Measurements from ENCODE around the gene CES4A. TPM values are rescaled to one million over a fixed set of nuclear protein-coding genes. Genes with fewer than 3 reads are reported as not detected.

The CES4A gene
- polyA plus RNA-seq, 1 of the 3 experiments (the other 2 are of a cell fraction), result 7.3 TPM

GRCh38 chr16:66944054-66944441 is 44.3 kb upstream of the CES4A start:
- H2AFZ ChIP-seq (ENCODE audit: low read depth), result no peak overlapping the region
- H3K4me3 ChIP-seq (ENCODE audit: low read depth in 2 of 2, low read length in 1 of 2), result no peak overlapping the region
- ChIA-PET CTCF (interaction anchor here (0.6 to 3.9 kb wide), 10 partner anchors 9 to 211 kb away, joined by 3 to 20 read pairs (median 3); partner anchors contain the start of gene CES3), POLR2A (no interaction called here)
- H3F3A ChIP-seq (replicated peaks; ENCODE audit: insufficient read depth), result peaks cover 9% of the 10 kb centered on the region
- H3K9me2 ChIP-seq, result no peaks in the 10 kb centered on the region
- peaks cover 0 to 8% of the 10 kb centered on the region in 2 experiments; a peak in 1 of 4 replicates for H3K4me1 ChIP-seq (ENCODE audit: control insufficient read depth in 1 of 2, insufficient read depth in 2 of 2, low read depth in 1 of 2, low read length in 1 of 2)
- H4K20me1 ChIP-seq (ENCODE audit: insufficient read depth), result no peaks in the 10 kb centered on the region
- DNase-seq, result no peak
- no peaks in the 10 kb centered on the region for H3K27me3 ChIP-seq (ENCODE audit: insufficient read depth)
- 82% methylated on average over 4 of the region's 5 CpGs for WGBS (ENCODE audit: low lambda C conversion rate)
- H3K4me2 ChIP-seq, result no peak overlapping the region
- H3K79me2 ChIP-seq (ENCODE audit: insufficient read depth), result no peaks in the 10 kb centered on the region
- no peaks in the 10 kb centered on the region for H3K9me3 ChIP-seq
- no peak overlapping the region for H3K9ac ChIP-seq
- H3K36me3 ChIP-seq (replicated peaks in 1 of 2; ENCODE audit: control insufficient read depth in 1 of 2, insufficient read depth in 2 of 2, low read length in 1 of 2), result peaks cover 14 to 43% of the 10 kb centered on the region in 2 experiments
- no peak overlapping the region for H3K27ac ChIP-seq (ENCODE audit: low read depth in 2 of 2, low read length in 1 of 2)
- TF ChIP-seq EZH2phosphoT487 (IDR thresholded peaks at IDR 0.05; ENCODE audit: borderline replicate concordance, low read depth), result no peak
- no peak for TF ChIP-seq SIN3A (IDR thresholded peaks at IDR 0.05; ENCODE audit: borderline replicate concordance, low read depth, low read length)
- TF ChIP-seq, protein P1, sequence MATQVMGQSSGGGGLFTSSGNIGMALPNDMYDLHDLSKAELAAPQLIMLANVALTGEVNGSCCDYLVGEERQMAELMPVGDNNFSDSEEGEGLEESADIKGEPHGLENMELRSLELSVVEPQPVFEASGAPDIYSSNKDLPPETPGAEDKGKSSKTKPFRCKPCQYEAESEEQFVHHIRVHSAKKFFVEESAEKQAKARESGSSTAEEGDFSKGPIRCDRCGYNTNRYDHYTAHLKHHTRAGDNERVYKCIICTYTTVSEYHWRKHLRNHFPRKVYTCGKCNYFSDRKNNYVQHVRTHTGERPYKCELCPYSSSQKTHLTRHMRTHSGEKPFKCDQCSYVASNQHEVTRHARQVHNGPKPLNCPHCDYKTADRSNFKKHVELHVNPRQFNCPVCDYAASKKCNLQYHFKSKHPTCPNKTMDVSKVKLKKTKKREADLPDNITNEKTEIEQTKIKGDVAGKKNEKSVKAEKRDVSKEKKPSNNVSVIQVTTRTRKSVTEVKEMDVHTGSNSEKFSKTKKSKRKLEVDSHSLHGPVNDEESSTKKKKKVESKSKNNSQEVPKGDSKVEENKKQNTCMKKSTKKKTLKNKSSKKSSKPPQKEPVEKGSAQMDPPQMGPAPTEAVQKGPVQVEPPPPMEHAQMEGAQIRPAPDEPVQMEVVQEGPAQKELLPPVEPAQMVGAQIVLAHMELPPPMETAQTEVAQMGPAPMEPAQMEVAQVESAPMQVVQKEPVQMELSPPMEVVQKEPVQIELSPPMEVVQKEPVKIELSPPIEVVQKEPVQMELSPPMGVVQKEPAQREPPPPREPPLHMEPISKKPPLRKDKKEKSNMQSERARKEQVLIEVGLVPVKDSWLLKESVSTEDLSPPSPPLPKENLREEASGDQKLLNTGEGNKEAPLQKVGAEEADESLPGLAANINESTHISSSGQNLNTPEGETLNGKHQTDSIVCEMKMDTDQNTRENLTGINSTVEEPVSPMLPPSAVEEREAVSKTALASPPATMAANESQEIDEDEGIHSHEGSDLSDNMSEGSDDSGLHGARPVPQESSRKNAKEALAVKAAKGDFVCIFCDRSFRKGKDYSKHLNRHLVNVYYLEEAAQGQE (IDR thresholded peaks at IDR 0.05; ENCODE audit: low read depth, low read length), result no peak
- TF ChIP-seq TCF12 (IDR thresholded peaks at IDR 0.05), result no peak
- no peak for TF ChIP-seq NFIC (IDR thresholded peaks at IDR 0.05; ENCODE audit: borderline replicate concordance)
- TF ChIP-seq FOXJ3 (CRISPR knock-in tag; IDR thresholded peaks at IDR 0.05), result no peak
- TF ChIP-seq IRF3 (IDR thresholded peaks at IDR 0.05; ENCODE audit: low read depth, low read length), result no peak
- no peak for TF ChIP-seq MXI1 (IDR thresholded peaks at IDR 0.05; ENCODE audit: low read depth, low read length)
- no peak for TF ChIP-seq RCOR1 (IDR thresholded peaks at IDR 0.05; ENCODE audit: low read length)
- no peak for TF ChIP-seq POLR2AphosphoS5 (IDR thresholded peaks at IDR 0.05; ENCODE audit: low read depth, low read length)
- TF ChIP-seq EP300 (IDR thresholded peaks at IDR 0.05; ENCODE audit: borderline replicate concordance in 1 of 2, low read depth in 1 of 2, low read length in 1 of 2), result no peak
- TF ChIP-seq, protein P2, sequence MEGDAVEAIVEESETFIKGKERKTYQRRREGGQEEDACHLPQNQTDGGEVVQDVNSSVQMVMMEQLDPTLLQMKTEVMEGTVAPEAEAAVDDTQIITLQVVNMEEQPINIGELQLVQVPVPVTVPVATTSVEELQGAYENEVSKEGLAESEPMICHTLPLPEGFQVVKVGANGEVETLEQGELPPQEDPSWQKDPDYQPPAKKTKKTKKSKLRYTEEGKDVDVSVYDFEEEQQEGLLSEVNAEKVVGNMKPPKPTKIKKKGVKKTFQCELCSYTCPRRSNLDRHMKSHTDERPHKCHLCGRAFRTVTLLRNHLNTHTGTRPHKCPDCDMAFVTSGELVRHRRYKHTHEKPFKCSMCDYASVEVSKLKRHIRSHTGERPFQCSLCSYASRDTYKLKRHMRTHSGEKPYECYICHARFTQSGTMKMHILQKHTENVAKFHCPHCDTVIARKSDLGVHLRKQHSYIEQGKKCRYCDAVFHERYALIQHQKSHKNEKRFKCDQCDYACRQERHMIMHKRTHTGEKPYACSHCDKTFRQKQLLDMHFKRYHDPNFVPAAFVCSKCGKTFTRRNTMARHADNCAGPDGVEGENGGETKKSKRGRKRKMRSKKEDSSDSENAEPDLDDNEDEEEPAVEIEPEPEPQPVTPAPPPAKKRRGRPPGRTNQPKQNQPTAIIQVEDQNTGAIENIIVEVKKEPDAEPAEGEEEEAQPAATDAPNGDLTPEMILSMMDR (IDR thresholded peaks at IDR 0.05), result no peak
- no peak for TF ChIP-seq RAD21 (IDR thresholded peaks at IDR 0.05; ENCODE audit: low read length)
- TF ChIP-seq, protein P3, sequence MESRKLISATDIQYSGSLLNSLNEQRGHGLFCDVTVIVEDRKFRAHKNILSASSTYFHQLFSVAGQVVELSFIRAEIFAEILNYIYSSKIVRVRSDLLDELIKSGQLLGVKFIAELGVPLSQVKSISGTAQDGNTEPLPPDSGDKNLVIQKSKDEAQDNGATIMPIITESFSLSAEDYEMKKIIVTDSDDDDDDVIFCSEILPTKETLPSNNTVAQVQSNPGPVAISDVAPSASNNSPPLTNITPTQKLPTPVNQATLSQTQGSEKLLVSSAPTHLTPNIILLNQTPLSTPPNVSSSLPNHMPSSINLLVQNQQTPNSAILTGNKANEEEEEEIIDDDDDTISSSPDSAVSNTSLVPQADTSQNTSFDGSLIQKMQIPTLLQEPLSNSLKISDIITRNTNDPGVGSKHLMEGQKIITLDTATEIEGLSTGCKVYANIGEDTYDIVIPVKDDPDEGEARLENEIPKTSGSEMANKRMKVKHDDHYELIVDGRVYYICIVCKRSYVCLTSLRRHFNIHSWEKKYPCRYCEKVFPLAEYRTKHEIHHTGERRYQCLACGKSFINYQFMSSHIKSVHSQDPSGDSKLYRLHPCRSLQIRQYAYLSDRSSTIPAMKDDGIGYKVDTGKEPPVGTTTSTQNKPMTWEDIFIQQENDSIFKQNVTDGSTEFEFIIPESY (IDR thresholded peaks at IDR 0.05; ENCODE audit: borderline replicate concordance, low read depth), result no peak
- TF ChIP-seq, protein P4, sequence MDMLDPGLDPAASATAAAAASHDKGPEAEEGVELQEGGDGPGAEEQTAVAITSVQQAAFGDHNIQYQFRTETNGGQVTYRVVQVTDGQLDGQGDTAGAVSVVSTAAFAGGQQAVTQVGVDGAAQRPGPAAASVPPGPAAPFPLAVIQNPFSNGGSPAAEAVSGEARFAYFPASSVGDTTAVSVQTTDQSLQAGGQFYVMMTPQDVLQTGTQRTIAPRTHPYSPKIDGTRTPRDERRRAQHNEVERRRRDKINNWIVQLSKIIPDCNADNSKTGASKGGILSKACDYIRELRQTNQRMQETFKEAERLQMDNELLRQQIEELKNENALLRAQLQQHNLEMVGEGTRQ (IDR thresholded peaks at IDR 0.05; ENCODE audit: borderline replicate concordance, low read depth, low read length), result no peak
- TF ChIP-seq MAX (IDR thresholded peaks at IDR 0.05; ENCODE audit: low read depth), result no peak
- no peak for TF ChIP-seq NRF1 (IDR thresholded peaks at IDR 0.05; ENCODE audit: low read depth, low read length)
- TF ChIP-seq ELF1 (IDR thresholded peaks at IDR 0.05), result no peak
- no peak for TF ChIP-seq FOXM1 (IDR thresholded peaks at IDR 0.05; ENCODE audit: low read depth)
- no peak for TF ChIP-seq TEAD4 (IDR thresholded peaks at IDR 0.05; ENCODE audit: borderline replicate concordance, insufficient read depth)
